Upper lobe of left lung (tissue), 4 donors: ENCODE measurements around the gene MEIOB.

Source experiments
- EP300 ChIP-seq, 4 donors: sonication (generic); formaldehyde crosslinking; IDR thresholded peaks; one replicate each; pipeline ENCODE4 v1.5.1; 2017; ENCODE audit warnings: antibody characterized with exemption in 4 of 4, control low read depth in 2 of 4
- POLR2A ChIP-seq, 4 donors: fragments of 450-650 bp; IDR thresholded peaks; one replicate each; pipeline ENCODE4 v1.5.1; 2016 to 2017; ENCODE audit warnings: antibody characterized with exemption in 4 of 4, mild to moderate bottlenecking in 2 of 4
- POLR2AphosphoS5 ChIP-seq, 2 donors: sonication (generic); formaldehyde crosslinking; IDR thresholded peaks; one replicate each; pipeline ENCODE4 v1.5.1; 2017; ENCODE audit warnings: antibody characterized with exemption in 2 of 2
- TF ChIP-seq, protein P1 (sequence below), 6 experiments: fragments of 450-650 bp in 4 of 6; fragments of 200-600 bp in 2 of 6; sonication (generic) in 2 of 6; IDR thresholded peaks; one replicate each; pipeline ENCODE4 v1.5.1; 2016 to 2019; ENCODE audit warnings: antibody characterized with exemption in 6 of 6

DNA sequence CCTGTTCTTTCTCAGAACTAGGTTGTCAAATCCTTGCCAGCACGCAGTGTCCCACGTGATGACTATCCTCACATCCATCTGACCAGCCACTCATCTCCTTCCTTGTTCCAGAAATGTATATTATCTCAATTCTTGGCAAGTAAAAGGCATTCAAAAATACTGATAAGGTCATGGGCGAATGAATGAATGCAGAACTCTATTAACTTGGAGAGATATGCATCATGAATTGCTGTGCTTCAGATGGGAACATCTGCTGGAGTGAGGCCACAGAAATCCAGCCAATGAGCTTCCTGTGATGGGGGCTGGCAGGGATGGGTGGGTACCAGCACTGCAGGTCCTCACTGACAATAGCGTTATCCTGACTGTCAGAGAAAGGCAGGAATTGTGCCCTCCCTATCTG, 26.0 kb downstream of the MEIOB start:
- TF ChIP-seq, protein P1, sequence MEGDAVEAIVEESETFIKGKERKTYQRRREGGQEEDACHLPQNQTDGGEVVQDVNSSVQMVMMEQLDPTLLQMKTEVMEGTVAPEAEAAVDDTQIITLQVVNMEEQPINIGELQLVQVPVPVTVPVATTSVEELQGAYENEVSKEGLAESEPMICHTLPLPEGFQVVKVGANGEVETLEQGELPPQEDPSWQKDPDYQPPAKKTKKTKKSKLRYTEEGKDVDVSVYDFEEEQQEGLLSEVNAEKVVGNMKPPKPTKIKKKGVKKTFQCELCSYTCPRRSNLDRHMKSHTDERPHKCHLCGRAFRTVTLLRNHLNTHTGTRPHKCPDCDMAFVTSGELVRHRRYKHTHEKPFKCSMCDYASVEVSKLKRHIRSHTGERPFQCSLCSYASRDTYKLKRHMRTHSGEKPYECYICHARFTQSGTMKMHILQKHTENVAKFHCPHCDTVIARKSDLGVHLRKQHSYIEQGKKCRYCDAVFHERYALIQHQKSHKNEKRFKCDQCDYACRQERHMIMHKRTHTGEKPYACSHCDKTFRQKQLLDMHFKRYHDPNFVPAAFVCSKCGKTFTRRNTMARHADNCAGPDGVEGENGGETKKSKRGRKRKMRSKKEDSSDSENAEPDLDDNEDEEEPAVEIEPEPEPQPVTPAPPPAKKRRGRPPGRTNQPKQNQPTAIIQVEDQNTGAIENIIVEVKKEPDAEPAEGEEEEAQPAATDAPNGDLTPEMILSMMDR (IDR thresholded peaks at IDR 0.05) = no peak
- TF ChIP-seq POLR2AphosphoS5 (IDR thresholded peaks at IDR 0.05) (no peak), POLR2A (IDR thresholded peaks at IDR 0.05) (no peak), EP300 (IDR thresholded peaks at IDR 0.05) (no peak)
